Hematopoietic multipotent progenitor cell treated with erythropoietin and hydrocortisone succinate and interleukin-3 and kit ligand, for 17 days (in vitro differentiated cells): ENCODE measurements around the gene NTN5.

ENCODE experiments used
- DNase-seq: peaks from one replicate; pipeline ENCODE4 v3.0.0-alpha.2; 2015; ENCODE audit warnings: low spot score

Gene NTN5

DNA sequence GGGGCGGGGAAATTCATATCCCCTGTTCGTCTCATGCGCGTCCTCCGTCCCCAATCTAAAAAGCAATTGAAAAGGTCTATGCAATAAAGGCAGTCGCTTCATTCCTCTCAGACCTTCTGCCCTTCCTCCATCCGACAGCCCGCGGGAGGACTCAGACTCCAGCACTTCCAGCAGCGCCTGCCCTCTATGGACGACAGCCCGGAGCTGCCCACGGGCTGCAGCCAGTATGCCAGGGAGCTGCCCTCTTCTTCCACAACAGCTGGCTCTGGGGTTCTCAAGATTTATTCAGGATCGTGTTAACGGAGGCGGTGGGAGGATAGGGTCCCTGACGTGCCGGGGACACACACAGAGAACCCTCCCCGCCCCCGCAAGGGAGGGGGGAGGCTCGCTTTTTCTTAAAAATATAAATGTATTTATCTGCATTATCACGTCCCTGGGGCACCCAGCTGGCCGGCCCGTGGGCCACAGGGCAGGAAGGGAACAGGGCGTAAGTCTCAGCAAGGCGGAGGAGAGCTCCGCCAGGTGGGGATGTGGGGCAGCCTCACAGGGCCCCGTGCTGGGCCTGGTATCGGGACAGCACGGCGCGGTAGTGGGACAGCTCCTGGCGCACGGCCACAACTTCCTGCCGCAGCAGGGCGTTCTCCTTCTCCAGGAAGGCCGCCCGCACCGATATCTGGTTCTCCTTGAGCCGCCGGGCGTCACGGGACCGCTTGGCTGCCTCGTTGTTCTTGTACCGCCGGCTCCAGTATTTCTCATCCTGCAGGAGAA lies 42.3 kb downstream of the NTN5 start:
- peak; percentile 88 for DNase-seq

DNA sequence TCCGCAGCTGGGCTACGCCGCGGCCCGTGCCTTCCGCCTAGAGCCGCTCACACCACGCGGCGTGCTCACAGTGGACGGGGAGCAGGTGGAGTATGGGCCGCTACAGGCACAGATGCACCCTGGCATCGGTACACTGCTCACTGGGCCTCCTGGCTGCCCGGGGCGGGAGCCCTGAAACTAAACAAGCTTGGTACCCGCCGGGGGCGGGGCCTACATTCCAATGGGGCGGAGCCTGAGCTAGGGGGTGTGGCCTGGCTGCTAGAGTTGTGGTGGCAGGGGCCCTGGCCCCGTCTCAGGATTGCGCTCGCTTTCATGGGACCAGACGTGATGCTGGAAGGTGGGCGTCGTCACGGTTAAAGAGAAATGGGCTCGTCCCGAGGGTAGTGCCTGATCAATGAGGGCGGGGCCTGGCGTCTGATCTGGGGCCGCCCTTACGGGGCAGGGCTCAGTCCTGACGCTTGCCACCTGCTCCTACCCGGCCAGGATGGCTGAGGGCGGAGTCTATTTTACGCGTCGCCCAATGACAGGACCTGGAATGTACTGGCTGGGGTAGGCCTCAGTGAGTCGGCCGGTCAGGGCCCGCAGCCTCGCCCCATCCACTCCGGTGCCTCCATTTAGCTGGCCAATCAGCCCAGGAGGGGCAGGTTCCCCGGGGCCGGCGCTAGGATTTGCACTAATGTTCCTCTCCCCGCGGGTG lies 43.1 kb downstream of the NTN5 start:
- DNase-seq = peak; percentile 58

DNA sequence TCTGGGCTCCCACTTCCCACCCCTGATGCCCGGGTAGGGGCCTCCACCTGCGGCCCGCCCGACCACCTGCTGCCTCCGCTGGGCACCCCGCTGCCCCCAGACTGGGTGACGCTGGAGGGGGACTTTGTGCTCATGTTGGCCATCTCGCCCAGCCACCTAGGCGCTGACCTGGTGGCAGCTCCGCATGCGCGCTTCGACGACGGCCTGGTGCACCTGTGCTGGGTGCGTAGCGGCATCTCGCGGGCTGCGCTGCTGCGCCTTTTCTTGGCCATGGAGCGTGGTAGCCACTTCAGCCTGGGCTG lies 43.6 kb downstream of the NTN5 start:
- no peak for DNase-seq

GRCh38 chr19:48628486-48629296 lies 44.1 kb downstream of the NTN5 start:
- no peak for DNase-seq

GRCh38 chr19:48627865-48628314 lies 44.9 kb downstream of the NTN5 start:
- DNase-seq = no peak

GRCh38 chr19:48627201-48627864 lies 45.5 kb downstream of the NTN5 start:
- DNase-seq = no peak

- no peak for DNase-seq
Observed at GRCh38 chr19:48625891-48626327, 46.9 kb downstream of the NTN5 start.

- DNase-seq = no peak
Observed at GRCh38 chr19:48624791-48625723, 47.8 kb downstream of the NTN5 start.

DNA sequence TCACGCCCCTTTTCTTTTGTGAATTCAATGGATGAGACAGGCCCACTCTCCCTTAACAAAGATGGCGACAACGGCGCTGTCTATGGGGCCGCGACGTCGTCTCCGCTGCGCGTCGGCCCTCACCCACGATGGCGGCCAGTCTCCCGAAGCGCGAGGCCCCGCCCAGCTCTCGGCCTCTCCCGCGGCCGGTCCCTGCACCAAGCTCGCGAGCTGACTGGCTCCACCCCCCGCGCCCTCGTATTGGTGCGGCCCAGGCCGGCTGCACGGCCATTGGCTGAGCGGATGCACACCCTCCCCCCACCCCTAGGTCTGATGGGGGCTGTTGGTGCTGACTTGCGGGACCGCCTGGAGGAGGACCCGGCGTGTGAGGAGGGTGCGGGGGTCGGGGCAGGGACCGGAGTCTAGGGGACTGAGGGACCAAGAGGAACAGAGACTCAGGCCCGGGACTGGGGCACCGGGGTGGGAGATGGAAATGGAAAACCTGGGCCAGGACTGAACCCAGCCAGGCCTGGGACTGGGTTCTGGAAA lies 48.7 kb downstream of the NTN5 start:
- peak; percentile 97 for DNase-seq

DNA sequence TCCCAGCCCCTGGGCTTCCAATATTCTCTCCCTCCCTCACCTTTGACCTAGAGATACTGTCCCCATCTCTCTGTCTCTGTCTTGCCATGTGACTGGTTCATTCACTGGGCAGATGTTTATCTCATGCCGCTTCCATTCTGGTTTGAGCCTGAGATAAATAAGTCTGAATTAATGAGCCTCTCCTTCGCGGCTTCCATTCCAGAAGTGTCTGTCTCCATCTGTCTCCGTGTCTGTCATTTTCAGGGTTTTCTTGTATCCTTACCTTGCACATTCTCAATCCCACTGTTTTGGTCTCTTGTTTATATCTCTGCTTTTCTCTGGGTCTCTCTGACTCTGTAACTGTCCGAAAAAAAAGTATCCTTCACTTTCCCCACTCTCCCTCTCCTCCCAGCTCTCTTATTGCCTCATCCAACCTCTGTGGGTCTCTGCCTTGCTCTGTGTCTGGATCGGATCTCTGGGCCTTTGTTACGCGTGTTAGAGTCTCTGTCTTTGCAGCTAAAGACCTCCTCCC lies 49.2 kb downstream of the NTN5 start:
- DNase-seq = no peak

GRCh38 chr19:48619692-48620585 lies 52.9 kb downstream of the NTN5 start:
- no peak for DNase-seq

DNA sequence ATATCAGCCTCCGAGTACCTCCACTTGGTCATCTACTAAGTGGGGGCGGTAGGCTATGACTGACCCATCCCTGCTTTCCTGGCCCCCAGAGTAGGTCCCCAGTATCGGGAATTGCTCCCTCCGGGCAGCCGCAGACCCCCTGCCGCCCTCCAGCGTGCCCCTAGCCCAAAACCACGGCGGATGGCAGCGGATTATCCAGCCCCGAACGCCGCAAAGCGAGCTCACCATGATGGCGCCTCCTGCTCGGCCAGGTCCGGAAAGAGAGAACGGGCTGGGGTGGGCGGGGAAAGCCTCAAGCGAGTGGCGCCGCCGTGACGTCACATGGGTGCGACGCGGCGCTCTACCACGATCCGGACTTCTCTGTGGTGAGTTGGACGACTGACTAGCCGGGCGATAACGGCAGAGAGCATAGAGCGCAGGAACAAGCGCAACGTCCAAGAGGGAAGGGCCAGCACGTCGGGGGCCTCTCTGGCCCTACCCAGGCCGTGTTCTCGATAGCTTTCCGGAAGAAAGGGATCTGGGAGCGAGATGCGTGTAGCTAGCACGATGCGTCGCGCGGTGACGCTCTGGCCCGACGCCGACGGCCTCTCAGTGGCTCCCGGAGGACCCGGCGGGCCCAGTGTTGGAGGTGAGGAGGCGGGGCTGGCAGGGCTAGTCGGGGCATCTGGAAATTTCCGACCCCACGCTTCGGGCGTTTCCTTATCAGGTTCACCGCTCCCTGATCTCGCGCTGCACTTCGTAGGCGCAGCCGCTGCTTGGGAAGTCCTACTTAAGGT lies 53.7 kb downstream of the NTN5 start, which contains the start of the genes RPL18 and SPHK2:
Gene RPL18, minus strand, starts transcription at position 263 of the 776 bp plus-strand sequence. Its CDS starts 35 bp downstream, at position 228.
Gene SPHK2, plus strand, starts transcription at position 591 of the 776 bp plus-strand sequence. CDS start 1,009 bp downstream, outside the sequence.
- DNase-seq = peak; percentile 98

DNA sequence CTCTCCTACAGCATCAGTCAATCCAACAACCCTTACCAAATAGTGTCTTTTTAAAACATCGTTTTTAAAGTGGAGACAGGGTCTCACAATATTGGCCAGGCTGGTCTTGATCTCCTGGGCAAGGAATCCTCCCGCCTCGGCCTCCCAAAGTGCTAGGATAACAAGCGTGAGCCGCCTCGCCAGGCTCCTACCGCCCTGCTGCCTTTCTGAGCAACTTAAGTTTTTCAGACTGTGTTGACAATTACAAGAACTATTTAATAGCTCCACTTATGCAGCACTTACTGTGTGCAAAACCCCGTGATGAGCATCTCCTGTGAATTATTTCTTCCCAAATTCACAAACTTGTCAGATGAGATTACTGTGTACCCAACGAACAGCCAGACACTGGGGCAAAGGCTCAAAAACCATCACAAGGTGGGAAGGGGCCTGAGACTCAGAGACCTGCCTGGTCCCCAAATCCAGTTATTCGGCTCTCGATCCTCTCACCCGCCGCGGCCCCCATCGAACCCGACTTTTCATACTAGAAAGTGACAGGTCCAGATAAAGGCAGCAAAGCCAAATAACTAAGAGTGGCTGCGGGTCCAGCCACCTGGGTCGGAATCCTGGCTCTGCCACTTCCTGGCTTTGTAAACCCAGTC lies 54.4 kb downstream of the NTN5 start:
- DNase-seq = no peak

DNA sequence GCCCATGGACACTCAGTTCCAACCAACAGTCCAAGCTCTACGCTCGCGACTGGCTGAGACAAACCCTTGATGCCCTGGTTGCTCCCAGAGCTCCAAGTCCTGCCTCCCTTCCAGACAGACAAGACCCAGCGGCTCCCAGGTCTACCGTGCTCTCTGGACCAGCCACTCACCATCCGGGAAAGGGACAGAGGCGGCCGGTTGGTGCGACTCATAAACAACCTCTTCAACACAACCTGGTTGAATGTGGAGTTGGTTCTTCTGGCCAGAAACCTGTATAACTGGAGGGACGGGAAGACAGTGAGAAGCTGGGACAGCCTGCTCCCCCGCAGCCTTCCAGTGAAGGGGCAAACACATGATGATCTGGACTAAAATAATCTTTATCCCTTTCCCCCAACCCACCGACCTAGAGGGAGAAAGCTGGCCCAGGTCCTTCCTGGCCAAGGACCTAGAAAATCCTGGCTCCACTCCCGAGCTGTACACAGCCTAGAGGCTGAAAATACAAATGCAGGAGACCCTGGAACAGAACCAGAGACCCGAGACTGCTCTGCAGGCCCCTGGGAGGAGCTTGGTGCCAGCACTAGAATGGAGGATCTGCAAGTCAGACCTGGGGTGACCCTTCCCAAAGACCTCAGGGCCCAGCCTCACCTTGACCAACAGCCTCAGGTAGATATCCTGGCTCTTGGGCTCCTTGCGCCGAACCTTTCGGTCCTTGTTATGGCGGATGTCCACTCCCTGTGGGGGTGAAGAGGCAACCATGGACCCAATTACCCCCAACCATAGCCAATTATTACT lies 55.5 kb downstream of the NTN5 start:
- DNase-seq = no peak

GRCh38 chr19:48616491-48617056 lies 56.2 kb downstream of the NTN5 start:
- DNase-seq = no peak

GRCh38 chr19:48616041-48616436 lies 56.8 kb downstream of the NTN5 start:
- DNase-seq = no peak
